ENCODE measurements around the gene CFAP54.

CFAP54 gene

GRCh38 chr12:96880220-96880619 is 390.8 kb downstream of the CFAP54 start:
- DNase-seq (ENCODE audit: low read depth in 1 of 2, low spot score in 1 of 2): no peak

GRCh38 chr12:96881608-96882007 is 392.2 kb downstream of the CFAP54 start:
- DNase-seq (ENCODE audit: low read depth in 1 of 2, low spot score in 1 of 2): no peak

GRCh38 chr12:96882862-96883261 is 393.5 kb downstream of the CFAP54 start:
- DNase-seq (ENCODE audit: low read depth in 1 of 2, low spot score in 1 of 2): no peak

GRCh38 chr12:96883571-96883970 is 394.2 kb downstream of the CFAP54 start:
- no peak for DNase-seq (ENCODE audit: low read depth in 1 of 2, low spot score in 1 of 2)

GRCh38 chr12:96886998-96887677 is 397.8 kb downstream of the CFAP54 start:
- DNase-seq (ENCODE audit: low read depth in 1 of 2, low spot score in 1 of 2): no peak

- no peak for DNase-seq (ENCODE audit: low read depth in 1 of 2, low spot score in 1 of 2)
Measured at GRCh38 chr12:96889273-96889933, 400.0 kb downstream of the CFAP54 start.

GRCh38 chr12:96890331-96890730 is 401.0 kb downstream of the CFAP54 start:
- no peak for DNase-seq (ENCODE audit: low read depth in 1 of 2, low spot score in 1 of 2)

GRCh38 chr12:96892104-96892503 is 402.7 kb downstream of the CFAP54 start:
- DNase-seq (ENCODE audit: low read depth in 1 of 2, low spot score in 1 of 2): no peak

- no peak for DNase-seq (ENCODE audit: low read depth in 1 of 2, low spot score in 1 of 2)
Measured at GRCh38 chr12:96897421-96897820, 408.0 kb downstream of the CFAP54 start.

GRCh38 chr12:96901175-96901574 is 411.8 kb downstream of the CFAP54 start:
- DNase-seq (ENCODE audit: low read depth in 1 of 2, low spot score in 1 of 2): no peak

GRCh38 chr12:96902076-96902475 is 412.7 kb downstream of the CFAP54 start:
- DNase-seq (ENCODE audit: low read depth in 1 of 2, low spot score in 1 of 2): no peak

GRCh38 chr12:96906498-96906848 is 417.1 kb downstream of the CFAP54 start:
- no peak for DNase-seq (ENCODE audit: low read depth in 1 of 2, low spot score in 1 of 2)

- peak; percentile 69 to 72 for DNase-seq (ENCODE audit: low read depth in 1 of 2, low spot score in 1 of 2)
Measured at GRCh38 chr12:96906849-96907670, 417.7 kb downstream of the CFAP54 start, which contains the start of gene NEDD1. Gene NEDD1 (plus strand): TSS chr12:96907257. CDS start chr12:96909760, 2,503 bp downstream.

GRCh38 chr12:96907671-96908422 is 418.5 kb downstream of the CFAP54 start:
- DNase-seq (ENCODE audit: low read depth in 1 of 2, low spot score in 1 of 2): no peak

GRCh38 chr12:96908423-96908675 is 419.0 kb downstream of the CFAP54 start:
- no peak for DNase-seq (ENCODE audit: low read depth in 1 of 2, low spot score in 1 of 2)

- no peak for DNase-seq (ENCODE audit: low read depth in 1 of 2, low spot score in 1 of 2)
Measured at GRCh38 chr12:96912261-96912660, 422.9 kb downstream of the CFAP54 start.

- no peak for DNase-seq (ENCODE audit: low read depth in 1 of 2, low spot score in 1 of 2)
Measured at GRCh38 chr12:96912943-96913342, 423.6 kb downstream of the CFAP54 start.

GRCh38 chr12:96919510-96920210 is 430.3 kb downstream of the CFAP54 start:
- DNase-seq (ENCODE audit: low read depth in 1 of 2, low spot score in 1 of 2): no peak

All from stimulated activated CD4-positive, alpha-beta T cell treated with anti-CD3 and anti-CD28 coated beads, Interleukin-15, amount 100 ng/mL, for 1 hour (primary cell).